ENCODE results near the gene TEKTIP1. TPM values are rescaled to one million over a fixed set of nuclear protein-coding genes. Genes with fewer than 3 reads are reported as not detected.

TEKTIP1 gene
- total RNA-seq, 1 donor from 2014 or later, result not detected

- DNase-seq (ENCODE audit: low read depth, low spot score), result no peak
Measured at GRCh38 chr19:3537438-3538240, 1.3 kb upstream of the TEKTIP1 start.

- no peak for DNase-seq (ENCODE audit: low read depth, low spot score)
Measured at GRCh38 chr19:3538258-3538929, 580 bp upstream of the TEKTIP1 start.

DNA sequence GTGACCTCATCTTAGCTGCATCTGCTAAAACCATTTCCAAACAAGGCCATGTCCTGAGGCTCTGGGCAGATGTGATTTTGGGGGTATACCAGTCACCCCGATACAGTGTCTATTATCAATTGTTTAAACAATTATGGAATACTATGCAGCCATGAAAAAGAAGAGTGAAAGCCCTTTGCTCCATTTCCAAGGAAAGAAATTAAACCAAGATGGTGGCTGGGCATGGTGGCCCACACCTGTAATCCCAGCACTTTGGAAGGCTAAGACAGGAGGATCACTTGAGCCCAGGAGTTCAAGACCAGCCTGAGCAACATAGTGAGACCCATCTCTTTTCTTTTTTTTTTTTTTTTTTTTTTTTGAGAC lies 763 bp downstream of the TEKTIP1 start:
- no peak for DNase-seq (ENCODE audit: low read depth, low spot score)

GRCh38 chr19:3543150-3544057 lies 4.4 kb downstream of the TEKTIP1 start:
- no peak for DNase-seq (ENCODE audit: low read depth, low spot score)

DNA sequence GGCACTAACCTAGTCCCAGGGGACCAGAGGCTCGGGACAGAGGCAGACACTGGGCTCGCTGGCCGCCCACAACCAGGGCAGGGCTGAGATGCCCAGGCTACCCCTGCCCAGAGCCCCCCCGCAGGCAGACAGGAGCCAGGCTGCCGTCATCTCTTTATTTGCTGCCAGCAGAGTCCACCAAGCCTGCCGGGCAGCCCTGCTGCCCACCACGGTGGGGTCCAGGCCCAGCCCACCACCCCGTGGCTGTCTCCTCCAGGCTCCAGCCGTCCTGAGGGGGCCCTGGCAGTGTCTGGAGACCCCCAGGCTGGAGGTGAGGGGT lies 5.0 kb downstream of the TEKTIP1 start:
- no peak for DNase-seq (ENCODE audit: low read depth, low spot score)

GRCh38 chr19:3544742-3545668 lies 6.0 kb downstream of the TEKTIP1 start:
- no peak for DNase-seq (ENCODE audit: low read depth, low spot score)

DNA sequence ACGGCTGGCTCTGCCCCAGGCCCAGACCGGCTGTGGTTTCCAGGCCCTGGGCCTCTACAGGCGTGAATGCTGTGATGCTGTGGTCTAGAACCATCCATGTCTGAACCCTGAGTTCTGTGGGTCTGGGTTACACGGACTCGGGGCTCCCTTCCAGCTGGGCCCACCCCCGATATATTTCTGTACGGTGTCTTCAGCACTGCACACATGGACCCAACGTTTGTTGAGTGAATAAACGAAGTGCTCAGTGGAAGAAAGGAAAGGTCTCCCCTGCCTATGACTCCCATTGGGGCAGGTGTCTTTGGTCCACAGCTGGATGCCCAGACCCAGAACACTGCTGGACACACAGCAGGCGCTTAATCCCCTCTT lies 6.7 kb downstream of the TEKTIP1 start:
- no peak for DNase-seq (ENCODE audit: low read depth, low spot score)

- no peak for DNase-seq (ENCODE audit: low read depth, low spot score)
Measured at GRCh38 chr19:3546119-3546518, 7.1 kb downstream of the TEKTIP1 start.

GRCh38 chr19:3547301-3547731 lies 8.3 kb downstream of the TEKTIP1 start:
- DNase-seq (ENCODE audit: low read depth, low spot score), result no peak

DNA sequence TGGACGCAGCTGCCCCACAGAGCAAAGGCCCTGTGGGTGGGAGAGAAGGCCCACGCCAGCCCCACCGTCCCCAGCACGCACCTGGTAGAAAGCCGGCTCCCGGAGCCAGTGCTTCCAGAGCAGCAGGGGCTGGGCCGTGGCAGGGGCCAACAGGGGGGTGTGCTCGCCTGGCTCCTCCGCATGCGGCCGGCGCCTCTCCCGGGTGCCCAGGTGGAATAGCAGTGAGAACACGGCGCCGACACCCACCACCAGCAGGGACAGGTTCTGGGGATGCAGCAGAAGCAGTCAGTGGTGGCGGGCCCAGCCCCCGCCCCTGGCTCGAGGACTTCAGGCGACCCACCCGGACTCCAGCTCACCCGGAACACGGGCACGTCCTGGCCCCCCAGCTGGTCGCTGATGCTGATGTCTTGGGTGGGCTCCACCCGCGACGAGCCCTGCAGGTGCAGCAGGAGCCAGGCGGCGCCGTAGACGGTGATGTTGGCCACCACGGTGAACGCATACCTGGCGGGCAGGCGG lies 8.9 kb downstream of the TEKTIP1 start:
- DNase-seq (ENCODE audit: low read depth, low spot score), result no peak

DNA sequence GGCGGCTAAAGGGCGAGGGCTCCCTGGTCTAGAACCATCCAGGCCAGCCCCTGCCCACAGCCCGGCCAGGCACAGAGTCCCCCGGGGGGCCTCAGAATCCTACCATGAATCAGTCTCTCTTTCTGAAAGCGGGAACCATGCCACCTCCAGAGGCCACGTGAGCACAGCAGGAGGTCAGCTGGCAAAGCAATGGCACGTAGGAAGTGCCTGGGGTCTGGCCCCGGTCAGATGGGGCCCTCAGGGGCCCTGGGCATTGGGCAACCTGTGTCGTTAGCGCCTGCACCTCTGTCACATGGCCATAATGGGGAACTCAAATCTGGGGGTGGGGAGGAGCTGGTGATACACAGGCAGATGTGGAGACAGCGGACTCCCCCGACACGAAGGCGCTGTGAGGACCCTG lies 9.6 kb downstream of the TEKTIP1 start:
- DNase-seq (ENCODE audit: low read depth, low spot score), result no peak

- no peak for DNase-seq (ENCODE audit: low read depth, low spot score)
Measured at GRCh38 chr19:3549816-3550215, 10.8 kb downstream of the TEKTIP1 start.

- DNase-seq (ENCODE audit: low read depth, low spot score), result no peak
Measured at GRCh38 chr19:3550947-3551791, 12.2 kb downstream of the TEKTIP1 start.

GRCh38 chr19:3551792-3552095 lies 12.8 kb downstream of the TEKTIP1 start:
- no peak for DNase-seq (ENCODE audit: low read depth, low spot score)

DNA sequence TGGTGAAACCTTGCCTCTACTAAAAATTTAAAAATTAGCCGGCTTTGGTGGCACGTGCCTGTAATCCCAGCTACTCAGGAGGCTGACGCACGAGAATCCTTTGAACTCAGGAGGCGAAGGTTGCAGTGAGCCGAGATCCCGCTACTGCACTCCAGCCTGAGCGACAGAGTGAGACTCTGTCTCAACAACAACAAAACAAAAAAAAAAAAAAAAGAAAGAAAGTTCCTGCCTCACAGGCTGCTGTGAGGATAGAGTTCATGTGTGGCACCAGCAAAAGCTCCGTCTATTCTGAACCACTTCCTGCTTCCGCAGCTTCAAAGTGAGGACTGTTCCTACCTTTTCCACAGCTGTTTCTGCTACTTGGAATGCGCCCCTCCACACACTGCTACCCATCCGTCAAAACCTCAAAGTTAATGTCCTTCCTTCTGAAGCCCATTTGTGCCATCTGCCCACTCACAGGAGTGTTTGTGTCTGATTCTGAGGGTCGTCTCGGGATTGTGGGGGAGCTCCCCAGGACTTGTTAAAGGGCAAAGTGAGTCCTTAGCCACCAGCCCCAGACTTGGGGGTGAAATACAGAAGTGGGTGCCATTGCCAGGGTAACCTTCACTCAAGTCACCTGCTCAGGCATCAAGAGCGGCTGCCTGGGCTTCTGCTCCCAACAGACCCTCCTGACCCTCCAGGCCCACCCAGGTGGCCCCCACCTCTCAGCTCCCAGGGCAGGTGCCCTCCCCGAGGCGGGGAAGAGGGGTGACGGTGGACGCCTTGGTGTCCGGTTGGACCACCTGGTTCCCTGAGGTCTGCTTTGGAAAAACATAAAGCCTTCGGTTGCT lies 15.5 kb downstream of the TEKTIP1 start:
- no peak for DNase-seq (ENCODE audit: low read depth, low spot score)

GRCh38 chr19:3555653-3556422 lies 16.9 kb downstream of the TEKTIP1 start:
- no peak for DNase-seq (ENCODE audit: low read depth, low spot score)

DNA sequence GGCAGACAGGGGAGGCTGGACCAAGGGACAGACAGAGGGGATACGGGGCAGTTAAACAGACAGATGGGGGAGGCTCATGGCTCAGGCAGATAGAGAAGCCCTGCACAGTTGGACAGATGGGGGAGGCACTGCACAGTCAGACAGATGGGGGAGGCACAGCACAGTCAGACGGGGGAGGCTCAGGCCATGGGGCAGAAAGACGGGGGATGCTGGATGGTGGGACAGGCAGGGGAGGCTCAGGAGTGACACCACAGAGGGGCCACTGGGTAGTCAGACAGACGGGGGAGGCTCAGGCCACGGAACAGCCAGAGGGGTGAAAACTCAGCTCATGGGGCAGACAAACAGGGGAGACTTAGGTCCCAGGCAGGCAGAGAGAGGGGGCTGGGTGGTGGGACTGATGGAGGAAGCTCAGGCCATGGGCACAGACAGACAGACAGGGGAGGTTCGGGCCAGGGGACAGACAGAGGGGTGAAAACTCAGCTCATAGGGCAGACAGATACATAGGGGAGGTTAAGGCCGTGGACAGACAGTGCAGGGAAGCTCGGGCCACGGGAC lies 17.5 kb downstream of the TEKTIP1 start:
- DNase-seq (ENCODE audit: low read depth, low spot score), result no peak

DNA sequence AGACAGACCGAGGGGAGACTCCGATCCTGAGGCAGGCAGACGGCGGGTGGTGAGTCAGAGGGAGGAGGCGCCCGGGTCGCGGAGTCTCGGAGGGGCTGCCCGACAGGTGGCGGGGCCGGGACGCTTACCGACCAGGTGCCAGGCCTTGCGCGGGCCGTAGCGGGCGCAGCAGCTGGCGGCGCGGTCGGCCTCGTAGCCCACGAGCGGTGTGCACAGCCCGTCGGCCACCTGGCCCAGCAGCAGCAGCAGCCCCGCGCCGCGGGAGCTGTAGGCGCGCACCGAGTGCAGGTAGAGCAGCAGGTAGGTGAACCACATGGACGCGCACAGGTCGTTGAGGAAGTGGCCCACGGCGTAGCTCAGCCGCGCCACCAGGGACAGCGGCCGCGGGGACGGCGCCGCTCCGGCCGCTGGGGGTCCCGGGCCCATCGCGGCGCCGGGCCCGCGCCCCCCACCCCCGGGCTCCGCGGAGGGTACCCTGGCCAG lies 18.0 kb downstream of the TEKTIP1 start:
- no peak for DNase-seq (ENCODE audit: low read depth, low spot score)

All from pulmonary artery endothelial cell (primary cell).